HFFc6 (cell line): Measurements from ENCODE around the gene CAMSAP1. TPM values are rescaled to one million over a fixed set of nuclear protein-coding genes. Genes with fewer than 3 reads are reported as not detected.
A peak's percentile ranks its signal among the peaks of the same experiment; 100 is the strongest.
"Not testable (repeated sequence)": the region's sequence is repeated elsewhere in the genome, so short reads cannot be mapped to it uniquely, and the experiment has no call there.

Experiments
- DNase-seq: peaks from one replicate; pipeline ENCODE4 v3.0.0-alpha.2; 2018
- H3K27ac Mint-ChIP-seq: 2 replicates; pipeline ENCODE4 v1.8.0; 2020; ENCODE audit warnings: mild to moderate bottlenecking, mixed read lengths
- H3K27me3 Mint-ChIP-seq: 2 replicates; pipeline ENCODE4 v1.8.0; 2021; ENCODE audit warnings: mild to moderate bottlenecking, moderate library complexity, mixed read lengths; ENCODE audit not compliant: insufficient read depth
- H3K36me3 Mint-ChIP-seq: 2 replicates; pipeline ENCODE4 v1.8.0; 2021; ENCODE audit warnings: low read depth, mixed read lengths
- H3K4me1 Mint-ChIP-seq: 2 replicates; pipeline ENCODE4 v1.8.0; 2020; ENCODE audit warnings: low read depth, mixed read lengths
- H3K4me3 Mint-ChIP-seq: 2 replicates; pipeline ENCODE4 v1.8.0; 2020; ENCODE audit warnings: mild to moderate bottlenecking, moderate library complexity, mixed read lengths
- H3K9me3 Mint-ChIP-seq: 2 replicates; pipeline ENCODE4 v1.8.0; 2020; ENCODE audit warnings: mild to moderate bottlenecking, mixed read lengths
- total RNA-seq, 6 experiments: library from RNA; stranded (reverse); fragmentation: NEBNext Ultra II Directional; extraction: Animal tissue kit (Norgen Biotek cat#: 25700); gene quantifications; 2 replicates in 1 of 6; 3 replicates in 5 of 6; pipeline ENCODE4 v1.2.3, GENCODE V29; 2021
- TF ChIP-seq, protein P1 (sequence below): fragments of 200-600 bp; sonication (generic); IDR thresholded peaks from 2 replicates; pipeline ENCODE4 v1.5.0; 2021; ENCODE audit warnings: antibody characterized with exemption, mild to moderate bottlenecking

The CAMSAP1 gene
- total RNA-seq, 6 experiments from 2014 or later, result 14.9 to 22.8 (median 18.1) TPM

DNA sequence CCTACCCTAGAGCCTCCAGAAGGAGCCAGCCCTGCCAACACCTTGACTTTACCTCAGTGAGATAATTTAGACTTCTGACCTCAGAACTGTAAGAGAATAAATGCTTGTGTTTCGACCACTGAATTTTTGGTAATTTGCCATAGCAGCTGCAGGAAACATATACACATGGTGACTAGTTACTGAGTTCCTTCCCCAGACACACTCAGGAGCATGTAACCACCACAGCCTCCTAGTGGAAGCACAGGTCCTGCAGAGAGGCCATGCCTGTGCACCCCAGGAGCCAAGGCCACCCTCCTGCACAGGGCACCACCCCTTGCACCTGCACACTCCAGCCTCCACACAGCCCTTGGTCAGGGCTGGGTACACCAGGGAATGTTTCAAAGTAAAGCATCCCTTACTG lies 7.6 kb upstream of the CAMSAP1 start:
- H3K4me3 Mint-ChIP-seq, result no peak overlapping the region

DNA sequence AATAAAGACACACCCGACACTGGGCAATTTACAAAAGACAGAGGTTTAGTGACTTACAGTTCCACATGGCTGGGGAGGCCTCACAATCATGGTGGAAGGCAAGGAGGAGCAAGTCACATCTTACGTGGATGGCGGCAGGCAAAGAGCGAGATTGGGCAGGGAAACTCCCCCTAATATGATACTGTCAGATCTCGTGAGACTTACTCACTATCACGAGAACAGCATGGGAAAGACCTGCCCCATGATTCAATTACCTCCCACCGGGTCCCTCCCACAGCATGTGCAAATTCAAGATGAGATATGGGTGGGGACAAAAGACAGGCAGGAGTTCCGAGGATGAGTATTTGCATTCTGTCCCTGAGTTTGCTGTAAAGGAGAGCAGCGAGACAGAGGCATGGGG lies 3.9 kb upstream of the CAMSAP1 start:
- Mint-ChIP-seq H3K4me1 (peaks cover 34% of the 10 kb centered on the region), H3K36me3 (peaks cover 70% of the 10 kb centered on the region), H3K9me3 (peaks cover 48% of the 10 kb centered on the region)
- H3K27ac Mint-ChIP-seq, DNase-seq, H3K27me3 Mint-ChIP-seq, H3K4me3 Mint-ChIP-seq: not testable (repeated sequence)

More for the DNA sequence above, 7.6 kb upstream of the CAMSAP1 start:
- peak; percentile 14 for DNase-seq
- H3K4me1 Mint-ChIP-seq, result peaks cover 16% of the 10 kb centered on the region
- no peak overlapping the region for H3K27ac Mint-ChIP-seq
- TF ChIP-seq, protein P1, sequence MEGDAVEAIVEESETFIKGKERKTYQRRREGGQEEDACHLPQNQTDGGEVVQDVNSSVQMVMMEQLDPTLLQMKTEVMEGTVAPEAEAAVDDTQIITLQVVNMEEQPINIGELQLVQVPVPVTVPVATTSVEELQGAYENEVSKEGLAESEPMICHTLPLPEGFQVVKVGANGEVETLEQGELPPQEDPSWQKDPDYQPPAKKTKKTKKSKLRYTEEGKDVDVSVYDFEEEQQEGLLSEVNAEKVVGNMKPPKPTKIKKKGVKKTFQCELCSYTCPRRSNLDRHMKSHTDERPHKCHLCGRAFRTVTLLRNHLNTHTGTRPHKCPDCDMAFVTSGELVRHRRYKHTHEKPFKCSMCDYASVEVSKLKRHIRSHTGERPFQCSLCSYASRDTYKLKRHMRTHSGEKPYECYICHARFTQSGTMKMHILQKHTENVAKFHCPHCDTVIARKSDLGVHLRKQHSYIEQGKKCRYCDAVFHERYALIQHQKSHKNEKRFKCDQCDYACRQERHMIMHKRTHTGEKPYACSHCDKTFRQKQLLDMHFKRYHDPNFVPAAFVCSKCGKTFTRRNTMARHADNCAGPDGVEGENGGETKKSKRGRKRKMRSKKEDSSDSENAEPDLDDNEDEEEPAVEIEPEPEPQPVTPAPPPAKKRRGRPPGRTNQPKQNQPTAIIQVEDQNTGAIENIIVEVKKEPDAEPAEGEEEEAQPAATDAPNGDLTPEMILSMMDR, result no peak
- H3K36me3 Mint-ChIP-seq, result peaks cover 83% of the 10 kb centered on the region
- peaks cover 68% of the 10 kb centered on the region for H3K9me3 Mint-ChIP-seq
- peaks cover 3% of the 10 kb centered on the region; the same call in 1 of the 2 replicates for H3K27me3 Mint-ChIP-seq

DNA sequence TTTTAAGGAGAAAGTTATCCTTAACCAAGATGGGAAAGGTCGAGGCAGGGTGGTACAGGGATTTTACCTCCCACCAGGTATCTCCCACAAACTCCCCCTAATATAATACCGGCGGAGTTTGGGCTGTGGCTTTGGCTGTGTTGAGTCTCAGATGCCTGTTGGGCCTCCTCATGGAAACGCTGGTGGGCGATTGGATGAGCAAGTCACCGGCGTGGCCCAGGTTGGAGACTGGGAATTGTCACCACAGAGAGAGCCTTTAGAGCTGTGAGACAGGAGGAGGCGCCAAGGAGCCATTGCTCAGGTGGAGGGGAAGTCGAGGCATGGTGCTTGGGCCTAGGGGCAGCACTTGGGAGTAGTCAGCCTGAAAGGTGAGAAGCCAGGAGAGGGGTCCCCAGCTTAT lies 3.4 kb upstream of the CAMSAP1 start:
- peaks cover 3% of the 10 kb centered on the region; the same call in 1 of the 2 replicates for H3K27me3 Mint-ChIP-seq
- H3K4me3 Mint-ChIP-seq, result no peak overlapping the region
- peaks cover 43% of the 10 kb centered on the region for H3K9me3 Mint-ChIP-seq
- H3K36me3 Mint-ChIP-seq, result peaks cover 67% of the 10 kb centered on the region
- DNase-seq, result no peak
- TF ChIP-seq, protein P1, result no peak
- no peak overlapping the region for H3K27ac Mint-ChIP-seq
- peaks cover 39% of the 10 kb centered on the region for H3K4me1 Mint-ChIP-seq

DNA sequence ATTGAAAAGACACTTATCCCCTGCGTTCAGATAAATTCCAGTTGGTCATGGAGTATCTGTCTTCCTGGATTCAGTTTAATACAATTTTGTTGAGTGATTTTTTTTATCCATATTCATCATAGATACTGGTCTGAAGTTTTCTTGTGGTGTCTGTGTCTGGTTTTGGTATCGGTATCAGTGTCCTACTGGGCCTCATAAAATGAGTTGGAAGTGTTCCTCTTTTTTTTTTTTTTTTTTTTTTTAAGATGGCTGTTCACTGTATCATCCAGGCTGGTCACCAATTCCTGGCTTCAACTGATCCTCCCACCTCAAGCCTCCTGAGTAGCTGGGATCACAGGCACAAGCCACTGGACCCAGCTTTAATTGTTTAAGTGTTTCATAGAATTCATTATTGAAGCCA lies 2.9 kb upstream of the CAMSAP1 start:
- Mint-ChIP-seq H3K27ac (peak overlapping the region; percentile 52; the same call in 1 of the 2 replicates), H3K27me3 (peaks cover 3% of the 10 kb centered on the region; the same call in 1 of the 2 replicates), H3K4me3 (no peak overlapping the region), H3K36me3 (peaks cover 67% of the 10 kb centered on the region), H3K9me3 (peaks cover 38% of the 10 kb centered on the region), H3K4me1 (peaks cover 45% of the 10 kb centered on the region)
- TF ChIP-seq, protein P1, result no peak
- DNase-seq, result no peak

DNA sequence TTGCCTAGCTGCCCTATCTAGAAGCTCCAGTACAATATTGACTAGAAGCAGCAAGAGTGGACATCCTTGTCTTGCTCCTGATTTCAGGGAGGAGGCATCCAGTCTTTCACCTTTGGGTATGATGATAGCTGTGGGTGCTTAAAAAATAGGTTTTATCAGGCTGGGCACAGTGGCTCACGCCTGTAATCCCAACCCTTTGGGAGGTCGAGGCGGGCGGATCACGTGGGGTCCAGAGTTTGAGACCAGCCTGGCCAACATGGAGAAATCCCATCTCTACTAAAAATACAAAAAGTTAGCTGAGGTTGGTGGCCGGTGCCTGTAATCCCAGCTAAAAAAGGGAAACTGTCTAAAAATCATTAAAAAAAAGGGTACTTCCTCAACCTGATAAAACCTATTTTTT lies 2.0 kb upstream of the CAMSAP1 start:
- Mint-ChIP-seq H3K27me3 (no peaks in the 10 kb centered on the region; the same call in 1 of the 2 replicates), H3K4me3 (peak overlapping the region; percentile 83), H3K9me3 (peaks cover 29% of the 10 kb centered on the region), H3K27ac (no peak overlapping the region), H3K4me1 (peaks cover 50% of the 10 kb centered on the region), H3K36me3 (peaks cover 63% of the 10 kb centered on the region)
- DNase-seq, result no peak
- TF ChIP-seq, protein P1, result no peak

DNA sequence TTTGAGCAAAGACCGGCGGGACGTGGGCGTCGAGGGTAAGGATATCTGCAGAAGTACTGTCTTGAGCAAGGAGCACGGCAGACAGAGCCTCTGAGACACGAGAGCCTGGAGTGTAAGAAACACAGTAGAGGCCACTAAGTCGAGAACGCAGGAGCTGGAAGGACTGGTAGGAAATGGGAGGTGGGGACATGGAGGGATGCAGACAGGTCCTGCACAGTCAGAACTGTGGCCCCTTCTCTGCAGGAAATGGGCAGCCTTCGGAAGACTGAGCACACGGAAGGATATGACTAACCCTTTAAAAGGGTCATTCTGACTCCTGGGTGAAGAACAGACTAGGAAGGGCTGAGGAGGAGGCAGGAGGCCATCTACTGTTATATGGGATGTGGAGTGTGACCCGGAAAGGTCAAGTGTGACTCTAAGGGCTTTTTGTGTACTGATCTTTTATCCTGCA lies 1.4 kb upstream of the CAMSAP1 start:
- DNase-seq, result no peak
- no peaks in the 10 kb centered on the region; the same call in 1 of the 2 replicates for H3K27me3 Mint-ChIP-seq
- H3K36me3 Mint-ChIP-seq, result peaks cover 59% of the 10 kb centered on the region
- peak overlapping the region; percentile 71 for H3K27ac Mint-ChIP-seq
- peaks cover 26% of the 10 kb centered on the region for H3K9me3 Mint-ChIP-seq
- TF ChIP-seq, protein P1, result no peak
- peak overlapping the region; percentile 83 for H3K4me3 Mint-ChIP-seq
- H3K4me1 Mint-ChIP-seq, result peaks cover 50% of the 10 kb centered on the region
